NCI-H1105 (cell line): ENCODE results near the gene DCTN2.
A peak's percentile ranks its signal among the peaks of the same experiment; 100 is the strongest.
"Not testable (repeated sequence)": the region's sequence is repeated elsewhere in the genome, so short reads cannot be mapped to it uniquely, and the experiment has no call there.

Experiments
- DNase-seq: peaks from one replicate; lab custom pipeline; 2025; lab: John Stamatoyannopoulos, UW

The DCTN2 gene

DNA sequence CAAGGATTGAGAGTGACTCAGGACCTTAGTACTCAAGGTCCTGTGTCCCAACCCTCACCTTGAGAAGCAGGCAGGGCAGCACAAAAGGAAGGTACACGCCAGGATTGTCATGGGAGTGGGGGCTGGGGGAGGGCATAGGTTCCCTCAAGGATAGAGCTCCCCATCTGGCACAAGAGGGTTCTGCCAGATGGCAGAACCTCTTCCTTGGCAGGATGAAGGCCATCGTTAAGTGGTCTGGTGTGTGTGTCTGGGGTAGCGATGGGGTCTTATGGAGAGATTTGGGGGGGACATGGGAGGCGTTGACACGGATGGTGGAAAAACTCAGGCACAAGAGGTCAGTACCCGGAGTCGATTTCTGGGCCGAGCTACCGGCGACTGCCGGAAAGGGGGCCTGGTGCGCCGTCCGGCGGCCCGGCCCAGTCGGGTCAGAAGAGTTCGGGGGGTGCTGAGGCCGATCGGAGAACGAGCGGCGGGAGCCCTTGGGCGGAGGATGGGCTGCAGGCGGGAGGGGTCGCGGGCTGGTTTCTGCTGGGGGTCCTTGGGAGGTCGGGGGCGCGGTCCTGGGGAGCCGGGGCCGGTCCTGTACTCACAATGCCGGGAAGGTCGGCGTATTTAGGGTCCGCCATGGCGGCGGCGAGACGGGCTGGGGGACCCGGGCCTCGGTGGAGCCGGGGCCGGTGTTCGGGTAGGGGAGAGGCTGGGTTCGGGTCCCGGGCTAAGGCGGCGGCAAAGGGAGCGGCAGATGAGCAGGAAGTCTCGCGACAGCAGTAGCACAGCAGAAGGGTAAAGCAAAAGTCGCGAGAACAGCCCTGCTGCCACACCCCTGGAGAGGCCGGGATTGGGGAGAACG, at the start of gene DCTN2:
Gene DCTN2 (minus strand): TSS at position 755 of the 850 bp plus-strand sequence. CDS start 129 bp downstream, at position 626.
- peak; percentile 83 for DNase-seq

- no peak for DNase-seq
Observed at GRCh38 chr12:57593187-57593586, 46.2 kb upstream of the DCTN2 start.

GRCh38 chr12:57592551-57593165, 45.7 kb upstream of the DCTN2 start:
- no peak for DNase-seq

DNA sequence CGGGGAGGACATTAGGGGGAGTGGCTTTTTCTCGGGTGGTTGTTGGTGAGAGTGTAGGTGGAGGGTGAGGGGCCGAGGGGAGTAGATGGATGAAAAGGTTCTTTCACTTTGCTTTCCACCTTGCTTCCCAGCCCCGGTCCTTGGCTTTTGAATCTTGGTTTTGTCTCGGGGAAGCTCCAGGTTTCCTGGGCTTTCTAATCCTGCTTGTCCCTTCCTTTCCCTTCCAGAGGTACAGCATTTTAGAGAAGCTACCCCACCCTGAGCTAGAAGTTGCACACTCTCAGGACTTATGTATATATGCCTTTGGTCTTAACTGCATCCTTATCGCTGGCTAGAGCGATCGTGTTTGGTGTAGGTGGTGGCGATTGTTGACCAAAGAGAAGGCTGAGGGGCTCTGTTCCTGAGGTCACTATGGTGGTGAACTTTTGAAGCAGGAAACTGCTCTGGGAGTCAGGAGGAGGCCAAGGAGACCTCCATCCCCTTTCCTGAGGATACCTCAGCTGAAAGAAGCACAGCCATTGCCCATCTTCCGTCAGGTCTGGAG, 44.9 kb upstream of the DCTN2 start:
- DNase-seq, result no peak

DNA sequence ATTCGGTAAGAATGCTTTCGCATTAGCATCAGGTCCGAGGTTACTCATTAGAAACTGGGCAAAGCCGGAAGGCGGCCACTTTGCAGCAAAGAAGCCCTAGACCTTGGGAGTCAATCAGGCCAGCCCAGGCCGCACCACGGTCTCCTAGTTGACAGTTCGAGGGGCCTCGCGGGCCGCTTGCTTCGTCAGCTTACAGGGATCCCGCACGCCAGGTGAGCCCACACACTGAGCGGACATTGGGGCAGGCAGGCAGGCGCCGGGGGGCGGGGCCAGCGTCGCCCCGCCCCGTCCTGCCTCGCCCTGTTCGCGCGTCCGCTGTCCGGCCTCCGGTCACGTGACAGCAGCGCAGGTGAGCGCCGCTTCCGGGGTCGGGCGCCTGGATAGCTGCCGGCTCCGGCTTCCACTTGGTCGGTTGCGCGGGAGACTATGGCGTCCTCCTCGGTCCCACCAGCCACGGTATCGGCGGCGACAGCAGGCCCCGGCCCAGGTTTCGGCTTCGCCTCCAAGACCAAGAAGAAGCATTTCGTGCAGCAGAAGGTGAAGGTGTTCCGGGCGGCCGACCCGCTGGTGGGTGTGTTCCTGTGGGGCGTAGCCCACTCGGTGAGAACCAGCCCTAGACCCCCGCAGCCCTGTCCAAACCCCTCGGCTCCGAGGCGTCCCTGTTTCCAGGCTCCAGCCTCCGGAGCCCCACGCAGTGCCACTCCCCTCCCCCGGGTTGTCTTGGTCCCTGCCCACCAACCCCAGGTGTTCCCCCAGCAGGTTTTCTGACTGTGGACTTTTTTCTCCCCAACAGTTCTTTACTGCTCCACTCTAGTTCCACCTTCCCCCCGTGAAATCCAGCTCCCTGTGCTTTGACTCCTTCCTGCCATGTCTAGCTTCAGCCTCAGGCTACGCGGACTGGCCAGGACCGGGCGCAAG, 44.1 kb upstream of the DCTN2 start, which contains the start of gene PIP4K2C:
Gene PIP4K2C (plus strand): TSS at position 329 of the 918 bp plus-strand sequence. CDS start 98 bp downstream, at position 427.
- peak; percentile 76 for DNase-seq

GRCh38 chr12:57590479-57590863, 43.5 kb upstream of the DCTN2 start:
- DNase-seq, result no peak

GRCh38 chr12:57588951-57589610, 42.1 kb upstream of the DCTN2 start:
- DNase-seq, result not testable (repeated sequence)

- no peak for DNase-seq
Observed at GRCh38 chr12:57586832-57587429, 39.9 kb upstream of the DCTN2 start.

GRCh38 chr12:57586128-57586527, 39.1 kb upstream of the DCTN2 start:
- DNase-seq, result no peak

GRCh38 chr12:57585156-57585555, 38.2 kb upstream of the DCTN2 start:
- no peak for DNase-seq

GRCh38 chr12:57584690-57585089, 37.7 kb upstream of the DCTN2 start:
- no peak for DNase-seq

DNA sequence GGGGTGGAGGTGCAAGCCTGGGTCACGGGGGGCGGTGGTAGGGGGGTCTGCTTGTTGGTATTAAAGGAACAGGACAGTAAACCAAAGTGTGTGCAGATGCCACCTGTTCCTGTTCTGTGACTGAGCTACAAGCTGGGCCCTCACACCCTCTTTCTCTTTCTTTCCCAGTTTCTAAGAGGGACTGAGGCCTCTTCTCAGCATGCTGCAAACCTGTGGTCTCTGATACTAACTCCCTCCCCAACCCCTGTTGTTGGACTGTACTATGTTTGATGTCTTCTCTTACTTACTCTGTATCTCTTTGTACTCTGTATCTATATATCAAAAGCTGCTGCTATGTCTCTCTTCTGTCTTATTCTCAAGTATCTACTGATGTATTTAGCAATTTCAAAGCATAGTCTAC, 37.1 kb upstream of the DCTN2 start:
- no peak for DNase-seq

GRCh38 chr12:57583008-57583831, 36.2 kb upstream of the DCTN2 start:
- peak; percentile 64 for DNase-seq

GRCh38 chr12:57582440-57582839, 35.4 kb upstream of the DCTN2 start:
- no peak for DNase-seq

GRCh38 chr12:57581802-57582201, 34.8 kb upstream of the DCTN2 start:
- no peak for DNase-seq

GRCh38 chr12:57580466-57580795, 33.4 kb upstream of the DCTN2 start:
- no peak for DNase-seq

GRCh38 chr12:57579677-57580465, 32.9 kb upstream of the DCTN2 start:
- no peak for DNase-seq

- no peak for DNase-seq
Observed at GRCh38 chr12:57579011-57579410, 32.0 kb upstream of the DCTN2 start.

GRCh38 chr12:57577981-57578758, 31.2 kb upstream of the DCTN2 start:
- DNase-seq, result no peak
